GM12878 (cell line): ENCODE measurements around the gene ERN1. TPM values are rescaled to one million over a fixed set of nuclear protein-coding genes. Genes with fewer than 3 reads are reported as not detected.

Experiments
- BHLHE40 ChIP-seq, 2 experiments: fragments of 450-650 bp in 1 of 2; IDR thresholded peaks; 2 replicates each; pipeline ENCODE4 v1.6.1; 2011 to 2017; ENCODE audit warnings: low read depth in 2 of 2, borderline replicate concordance in 1 of 2, improper control_type of control experiment in 1 of 2, low read length in 1 of 2, mild to moderate bottlenecking in 1 of 2
- CBX5 ChIP-seq: sonication (generic); IDR thresholded peaks from 2 replicates; pipeline ENCODE4 v1.6.1; 2016; ENCODE audit warnings: low read depth, moderate library complexity, mild to moderate bottlenecking, inconsistent platforms
- CHD2 ChIP-seq: IDR thresholded peaks from 2 replicates; pipeline ENCODE4 v1.6.1; 2011; ENCODE audit warnings: low read depth, low read length, improper control_type of control experiment, borderline replicate concordance
- ELK1 ChIP-seq: IDR thresholded peaks from 2 replicates; pipeline ENCODE4 v1.6.1; 2012; ENCODE audit warnings: low read depth, low read length, improper control_type of control experiment
- IKZF1 ChIP-seq: fragments of 450-650 bp; conservative IDR thresholded peaks from 2 replicates; pipeline ENCODE4 v1.6.1; 2017; ENCODE audit warnings: antibody characterized with exemption, mild to moderate bottlenecking
- KAT2A ChIP-seq: conservative IDR thresholded peaks from 2 replicates; pipeline ENCODE4 v1.6.1; 2011; ENCODE audit warnings: low read depth, low read length; ENCODE audit not compliant: control insufficient read depth
- MLLT1 ChIP-seq: fragments of 450-650 bp; IDR thresholded peaks from 2 replicates; pipeline ENCODE4 v1.6.1; 2016; ENCODE audit warnings: mild to moderate bottlenecking
- MXI1 ChIP-seq: fragments of 150-350 bp; IDR thresholded peaks from 2 replicates; pipeline ENCODE4 v1.6.1; 2011; ENCODE audit warnings: low read depth, mild to moderate bottlenecking, inconsistent platforms, low read length, improper control_type of control experiment
- MYB ChIP-seq: fragments of 150-350 bp; IDR thresholded peaks from 2 replicates; pipeline ENCODE4 v1.6.1; 2014; ENCODE audit warnings: mild to moderate bottlenecking, low read depth, low read length, borderline replicate concordance
- NFYB ChIP-seq: IDR thresholded peaks from 2 replicates; pipeline ENCODE4 v1.6.1; 2011; ENCODE audit warnings: low read depth, mild to moderate bottlenecking, low read length, improper control_type of control experiment, moderate library complexity; ENCODE audit not compliant: insufficient read depth
- NRF1 ChIP-seq: conservative IDR thresholded peaks from 2 replicates; pipeline ENCODE4 v1.6.1; 2011; ENCODE audit warnings: mild to moderate bottlenecking, low read depth, low read length, improper control_type of control experiment
- RBBP5 ChIP-seq: fragments of 200-600 bp; sonication (generic); conservative IDR thresholded peaks from 2 replicates; pipeline ENCODE4 v1.6.1; 2016
- TAF1 ChIP-seq: IDR thresholded peaks from 2 replicates; pipeline ENCODE4 v1.6.1; 2011; ENCODE audit warnings: mild to moderate bottlenecking, low read depth, low read length, borderline replicate concordance
- ZZZ3 ChIP-seq: IDR thresholded peaks from 2 replicates; pipeline ENCODE4 v1.6.1; 2011; ENCODE audit warnings: low read depth; ENCODE audit not compliant: control insufficient read depth, insufficient read length
- polyA plus RNA-seq, 11 experiments: library from polyadenylated mRNA; depleted of rRNA in 4 of 11; unstranded in 6 of 11; stranded (reverse) in 5 of 11; fragments of >200 nt; fragmentation: Nextera tagmentation in 4 of 11; fragmentation: Illumina TruSeq in 1 of 11; extraction: Ambion mirVana in 4 of 11; extraction: Trizol in 1 of 11; gene quantifications; 1 replicate in 1 of 11; 2 replicates in 10 of 11; pipeline versions ENCODE4 v1.2.1 to v1.2.3, GENCODE V29; 2011 to 2016; ENCODE audit warnings: inconsistent platforms in 2 of 11, missing spikeins in 2 of 11, low read depth in 1 of 11
- total RNA-seq, 4 experiments: library from RNA; depleted of rRNA in 3 of 4; stranded (reverse); fragments of >200 nt in 3 of 4; fragmentation: Illumina TruSeq in 1 of 4; extraction: Trizol in 1 of 4; gene quantifications; 2 replicates each; pipeline versions ENCODE4 v1.2.1 to v1.2.3, GENCODE V29; 2013 to 2021
- TF ChIP-seq, protein P1 (sequence below): IDR thresholded peaks from 2 replicates; pipeline ENCODE4 v1.6.1; 2012; ENCODE audit warnings: mild to moderate bottlenecking, low read depth, low read length
- TF ChIP-seq, protein P2 (sequence below): fragments of 450-650 bp; IDR thresholded peaks from 2 replicates; pipeline ENCODE4 v1.6.1; 2017; ENCODE audit warnings: mild to moderate bottlenecking, moderate library complexity

The ERN1 gene
- total and polyA plus RNA-seq, 10 of the 15 experiments (the other 5 are each of a cell fraction or from before 2014, with no cell fraction given) = 2.6 to 19.2 (median 7.6) TPM

DNA sequence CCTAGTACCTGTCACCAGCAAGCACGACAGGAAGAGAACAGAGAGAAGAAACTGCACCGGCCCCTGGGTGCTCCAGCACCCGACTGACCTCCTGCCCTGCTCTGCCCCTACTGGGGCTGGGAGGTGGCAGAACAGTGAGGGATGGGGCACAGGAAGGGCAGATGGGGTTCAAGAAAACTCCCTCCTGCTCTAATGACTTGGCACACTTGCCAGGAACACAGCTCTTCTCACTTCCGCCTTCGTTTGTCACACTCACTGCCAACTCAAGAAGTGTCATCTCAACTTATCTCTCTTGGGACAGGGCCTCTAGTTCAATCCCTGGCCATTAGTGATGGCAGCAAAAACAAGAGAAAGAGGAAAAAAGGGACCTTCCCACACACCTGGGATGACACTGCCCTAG lies 66.9 kb downstream of the ERN1 start (continued):
- TF ChIP-seq, protein P1, sequence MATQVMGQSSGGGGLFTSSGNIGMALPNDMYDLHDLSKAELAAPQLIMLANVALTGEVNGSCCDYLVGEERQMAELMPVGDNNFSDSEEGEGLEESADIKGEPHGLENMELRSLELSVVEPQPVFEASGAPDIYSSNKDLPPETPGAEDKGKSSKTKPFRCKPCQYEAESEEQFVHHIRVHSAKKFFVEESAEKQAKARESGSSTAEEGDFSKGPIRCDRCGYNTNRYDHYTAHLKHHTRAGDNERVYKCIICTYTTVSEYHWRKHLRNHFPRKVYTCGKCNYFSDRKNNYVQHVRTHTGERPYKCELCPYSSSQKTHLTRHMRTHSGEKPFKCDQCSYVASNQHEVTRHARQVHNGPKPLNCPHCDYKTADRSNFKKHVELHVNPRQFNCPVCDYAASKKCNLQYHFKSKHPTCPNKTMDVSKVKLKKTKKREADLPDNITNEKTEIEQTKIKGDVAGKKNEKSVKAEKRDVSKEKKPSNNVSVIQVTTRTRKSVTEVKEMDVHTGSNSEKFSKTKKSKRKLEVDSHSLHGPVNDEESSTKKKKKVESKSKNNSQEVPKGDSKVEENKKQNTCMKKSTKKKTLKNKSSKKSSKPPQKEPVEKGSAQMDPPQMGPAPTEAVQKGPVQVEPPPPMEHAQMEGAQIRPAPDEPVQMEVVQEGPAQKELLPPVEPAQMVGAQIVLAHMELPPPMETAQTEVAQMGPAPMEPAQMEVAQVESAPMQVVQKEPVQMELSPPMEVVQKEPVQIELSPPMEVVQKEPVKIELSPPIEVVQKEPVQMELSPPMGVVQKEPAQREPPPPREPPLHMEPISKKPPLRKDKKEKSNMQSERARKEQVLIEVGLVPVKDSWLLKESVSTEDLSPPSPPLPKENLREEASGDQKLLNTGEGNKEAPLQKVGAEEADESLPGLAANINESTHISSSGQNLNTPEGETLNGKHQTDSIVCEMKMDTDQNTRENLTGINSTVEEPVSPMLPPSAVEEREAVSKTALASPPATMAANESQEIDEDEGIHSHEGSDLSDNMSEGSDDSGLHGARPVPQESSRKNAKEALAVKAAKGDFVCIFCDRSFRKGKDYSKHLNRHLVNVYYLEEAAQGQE = no peak
- TF ChIP-seq, protein P2, sequence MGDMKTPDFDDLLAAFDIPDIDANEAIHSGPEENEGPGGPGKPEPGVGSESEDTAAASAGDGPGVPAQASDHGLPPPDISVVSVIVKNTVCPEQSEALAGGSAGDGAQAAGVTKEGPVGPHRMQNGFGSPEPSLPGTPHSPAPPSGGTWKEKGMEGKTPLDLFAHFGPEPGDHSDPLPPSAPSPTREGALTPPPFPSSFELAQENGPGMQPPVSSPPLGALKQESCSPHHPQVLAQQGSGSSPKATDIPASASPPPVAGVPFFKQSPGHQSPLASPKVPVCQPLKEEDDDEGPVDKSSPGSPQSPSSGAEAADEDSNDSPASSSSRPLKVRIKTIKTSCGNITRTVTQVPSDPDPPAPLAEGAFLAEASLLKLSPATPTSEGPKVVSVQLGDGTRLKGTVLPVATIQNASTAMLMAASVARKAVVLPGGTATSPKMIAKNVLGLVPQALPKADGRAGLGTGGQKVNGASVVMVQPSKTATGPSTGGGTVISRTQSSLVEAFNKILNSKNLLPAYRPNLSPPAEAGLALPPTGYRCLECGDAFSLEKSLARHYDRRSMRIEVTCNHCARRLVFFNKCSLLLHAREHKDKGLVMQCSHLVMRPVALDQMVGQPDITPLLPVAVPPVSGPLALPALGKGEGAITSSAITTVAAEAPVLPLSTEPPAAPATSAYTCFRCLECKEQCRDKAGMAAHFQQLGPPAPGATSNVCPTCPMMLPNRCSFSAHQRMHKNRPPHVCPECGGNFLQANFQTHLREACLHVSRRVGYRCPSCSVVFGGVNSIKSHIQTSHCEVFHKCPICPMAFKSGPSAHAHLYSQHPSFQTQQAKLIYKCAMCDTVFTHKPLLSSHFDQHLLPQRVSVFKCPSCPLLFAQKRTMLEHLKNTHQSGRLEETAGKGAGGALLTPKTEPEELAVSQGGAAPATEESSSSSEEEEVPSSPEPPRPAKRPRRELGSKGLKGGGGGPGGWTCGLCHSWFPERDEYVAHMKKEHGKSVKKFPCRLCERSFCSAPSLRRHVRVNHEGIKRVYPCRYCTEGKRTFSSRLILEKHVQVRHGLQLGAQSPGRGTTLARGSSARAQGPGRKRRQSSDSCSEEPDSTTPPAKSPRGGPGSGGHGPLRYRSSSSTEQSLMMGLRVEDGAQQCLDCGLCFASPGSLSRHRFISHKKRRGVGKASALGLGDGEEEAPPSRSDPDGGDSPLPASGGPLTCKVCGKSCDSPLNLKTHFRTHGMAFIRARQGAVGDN = peak; percentile 81; the same call in 1 of the 2 replicates
- no peak for TF ChIP-seq ELK1
- TF ChIP-seq ZZZ3 = no peak
- no peak for TF ChIP-seq CHD2
- no peak for TF ChIP-seq MXI1
- TF ChIP-seq IKZF1 = peak; percentile 86
- TF ChIP-seq NFYB = no peak
- TF ChIP-seq MYB = no peak
- TF ChIP-seq MLLT1 = no peak
- no peak for TF ChIP-seq KAT2A
- TF ChIP-seq TAF1 = no peak
- TF ChIP-seq BHLHE40 (IDR thresholded peaks at IDR 0.05; ENCODE audit: borderline replicate concordance in 1 of 2, low read depth in 2 of 2, low read length in 1 of 2) = peak; percentile 24 to 57; a peak in 1 of 4 replicates
- no peak for TF ChIP-seq NRF1
- no peak for TF ChIP-seq CBX5
- TF ChIP-seq RBBP5 = no peak
